Endometrium (tissue), 2 donors: Measurements from ENCODE around the gene PDGFD.
A peak's percentile ranks its signal among the peaks of the same experiment; 100 is the strongest.

Experiments
- FAIRE-seq: peaks from 2 replicates; lab custom pipeline; 2012; peaks lifted over from hg19 to GRCh38; lab: Jason Lieb, UNC
- donor health status: control.
- donor health status: control.

The PDGFD gene

GRCh38 chr11:104164028-104164520 is at the start of gene PDGFD:
TSS of gene PDGFD (minus strand) at chr11:104164147.
- FAIRE-seq = no peak

- FAIRE-seq = no peak
Measured at GRCh38 chr11:104206936-104207335, 43.0 kb upstream of the PDGFD start.

GRCh38 chr11:104205838-104206237 is 41.9 kb upstream of the PDGFD start:
- no peak for FAIRE-seq

- no peak for FAIRE-seq
Measured at GRCh38 chr11:104200688-104201087, 36.7 kb upstream of the PDGFD start.

GRCh38 chr11:104199053-104199452 is 35.1 kb upstream of the PDGFD start:
- no peak for FAIRE-seq

GRCh38 chr11:104198576-104198975 is 34.6 kb upstream of the PDGFD start:
- FAIRE-seq = no peak

GRCh38 chr11:104191124-104191523 is 27.2 kb upstream of the PDGFD start:
- no peak for FAIRE-seq

- no peak for FAIRE-seq
Measured at GRCh38 chr11:104183593-104183992, 19.6 kb upstream of the PDGFD start.

- no peak for FAIRE-seq
Measured at GRCh38 chr11:104175769-104176168, 11.8 kb upstream of the PDGFD start.

GRCh38 chr11:104169091-104169490 is 5.1 kb upstream of the PDGFD start:
- no peak for FAIRE-seq

- no peak for FAIRE-seq
Measured at GRCh38 chr11:104165014-104165413, 1.1 kb upstream of the PDGFD start.

- FAIRE-seq = no peak
Measured at GRCh38 chr11:104163100-104164027, 583 bp downstream of the PDGFD start.

GRCh38 chr11:104161751-104162450 is 2.0 kb downstream of the PDGFD start:
- no peak for FAIRE-seq

- no peak for FAIRE-seq
Measured at GRCh38 chr11:104159356-104159755, 4.6 kb downstream of the PDGFD start.

- FAIRE-seq = no peak
Measured at GRCh38 chr11:104155375-104155774, 8.6 kb downstream of the PDGFD start.

- no peak for FAIRE-seq
Measured at GRCh38 chr11:104154296-104154695, 9.7 kb downstream of the PDGFD start.

GRCh38 chr11:104152941-104153505 is 10.9 kb downstream of the PDGFD start:
- no peak for FAIRE-seq

- FAIRE-seq = peak; percentile 12
Measured at GRCh38 chr11:104151404-104152204, 12.3 kb downstream of the PDGFD start.

- no peak for FAIRE-seq
Measured at GRCh38 chr11:104148706-104149105, 15.2 kb downstream of the PDGFD start.

GRCh38 chr11:104148074-104148473 is 15.9 kb downstream of the PDGFD start:
- FAIRE-seq = no peak

GRCh38 chr11:104146943-104147342 is 17.0 kb downstream of the PDGFD start:
- no peak for FAIRE-seq

GRCh38 chr11:104146421-104146820 is 17.5 kb downstream of the PDGFD start:
- FAIRE-seq = peak; percentile 12
